ENCODE results near the gene GM2A.

The GM2A gene

DNA sequence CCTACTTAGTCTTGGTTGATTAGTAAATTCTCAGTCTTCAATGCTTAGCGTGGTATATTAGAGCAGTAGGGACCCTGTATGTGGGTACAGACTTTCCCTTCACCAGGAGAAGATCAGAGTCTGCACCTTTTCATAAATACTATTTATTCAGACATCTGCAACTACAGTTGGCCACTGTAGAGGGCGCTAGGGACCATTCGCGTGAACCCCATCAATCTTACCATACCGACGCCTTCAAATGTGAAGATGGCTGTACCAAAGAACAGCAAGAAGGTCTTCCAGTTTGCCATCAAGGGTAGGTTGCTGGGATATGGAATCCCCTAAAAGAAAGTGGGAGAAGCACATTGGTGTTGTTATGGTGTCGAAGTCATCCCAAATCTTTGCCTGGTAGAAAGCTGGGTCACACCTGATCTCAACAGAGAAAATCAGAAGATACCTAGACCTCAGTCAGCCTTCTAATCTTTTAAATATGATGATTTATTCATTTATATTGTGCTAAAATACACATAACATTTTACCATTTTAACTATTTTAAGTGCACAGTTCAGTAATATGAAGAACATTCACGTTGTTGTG lies 31.5 kb downstream of the GM2A start:
- no peaks in the 10 kb centered on the region for H3K36me3 ChIP-seq (ENCODE audit: insufficient read depth, low read length)
- H3K9me3 ChIP-seq (ENCODE audit: insufficient read depth, low read depth, low read length), result no peaks in the 10 kb centered on the region
- no peaks in the 10 kb centered on the region for H3F3A ChIP-seq (ENCODE audit: low read depth)
- H3K4me2 ChIP-seq (ENCODE audit: low read depth, low read length, poor library complexity, severe bottlenecking), result no peak overlapping the region
- no peaks in the 10 kb centered on the region for H3K4me1 ChIP-seq (ENCODE audit: insufficient read depth, low read length, poor library complexity, severe bottlenecking)
- no peaks in the 10 kb centered on the region for H3K79me2 ChIP-seq (ENCODE audit: insufficient read depth, low read length)
- TF ChIP-seq, protein P1, sequence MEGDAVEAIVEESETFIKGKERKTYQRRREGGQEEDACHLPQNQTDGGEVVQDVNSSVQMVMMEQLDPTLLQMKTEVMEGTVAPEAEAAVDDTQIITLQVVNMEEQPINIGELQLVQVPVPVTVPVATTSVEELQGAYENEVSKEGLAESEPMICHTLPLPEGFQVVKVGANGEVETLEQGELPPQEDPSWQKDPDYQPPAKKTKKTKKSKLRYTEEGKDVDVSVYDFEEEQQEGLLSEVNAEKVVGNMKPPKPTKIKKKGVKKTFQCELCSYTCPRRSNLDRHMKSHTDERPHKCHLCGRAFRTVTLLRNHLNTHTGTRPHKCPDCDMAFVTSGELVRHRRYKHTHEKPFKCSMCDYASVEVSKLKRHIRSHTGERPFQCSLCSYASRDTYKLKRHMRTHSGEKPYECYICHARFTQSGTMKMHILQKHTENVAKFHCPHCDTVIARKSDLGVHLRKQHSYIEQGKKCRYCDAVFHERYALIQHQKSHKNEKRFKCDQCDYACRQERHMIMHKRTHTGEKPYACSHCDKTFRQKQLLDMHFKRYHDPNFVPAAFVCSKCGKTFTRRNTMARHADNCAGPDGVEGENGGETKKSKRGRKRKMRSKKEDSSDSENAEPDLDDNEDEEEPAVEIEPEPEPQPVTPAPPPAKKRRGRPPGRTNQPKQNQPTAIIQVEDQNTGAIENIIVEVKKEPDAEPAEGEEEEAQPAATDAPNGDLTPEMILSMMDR (conservative IDR thresholded peaks at IDR 0.05; ENCODE audit: low read length), result peak; percentile 60
- no peak for TF ChIP-seq EZH2phosphoT487 (IDR thresholded peaks at IDR 0.05; ENCODE audit: borderline replicate concordance)
- no peak overlapping the region for H2AFZ ChIP-seq (ENCODE audit: low read length)
- no peak overlapping the region for H3K9ac ChIP-seq (ENCODE audit: low read depth, low read length, poor library complexity, severe bottlenecking)
- no peak overlapping the region for H3K4me3 ChIP-seq (ENCODE audit: low read length, poor library complexity, severe bottlenecking)
- no peaks in the 10 kb centered on the region for H3K9me2 ChIP-seq (replicated peaks; ENCODE audit: low read depth, low read length)
- H4K20me1 ChIP-seq (ENCODE audit: insufficient read depth, low read length, poor library complexity, severe bottlenecking), result no peaks in the 10 kb centered on the region
- H3K27me3 ChIP-seq (ENCODE audit: insufficient read depth, low read length, poor library complexity, severe bottlenecking), result no peaks in the 10 kb centered on the region

DNA sequence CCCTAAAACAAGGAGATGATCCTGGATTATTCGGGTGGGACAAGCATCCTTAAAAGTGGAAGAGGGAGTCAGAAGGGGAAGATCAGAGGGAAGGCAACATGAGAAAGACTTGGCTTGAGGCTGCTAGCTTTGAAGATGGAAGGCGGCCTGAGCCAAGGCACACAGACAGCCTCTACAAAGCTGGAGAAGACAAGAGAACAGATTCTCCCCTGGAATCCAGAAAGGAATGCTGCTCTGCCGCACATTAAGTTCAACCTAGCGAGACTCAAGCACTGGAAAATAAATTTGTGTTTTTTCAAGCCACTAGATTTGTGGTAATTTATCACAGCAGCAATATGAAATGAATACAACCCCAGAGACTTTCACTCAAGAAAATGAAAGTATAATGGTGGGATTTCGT lies 32.7 kb downstream of the GM2A start:
- H3K4me3 ChIP-seq (ENCODE audit: low read length, poor library complexity, severe bottlenecking), result no peak overlapping the region
- no peaks in the 10 kb centered on the region for H3K9me2 ChIP-seq (replicated peaks; ENCODE audit: low read depth, low read length)
- H4K20me1 ChIP-seq (ENCODE audit: insufficient read depth, low read length, poor library complexity, severe bottlenecking), result no peaks in the 10 kb centered on the region
- no peaks in the 10 kb centered on the region for H3K27me3 ChIP-seq (ENCODE audit: insufficient read depth, low read length, poor library complexity, severe bottlenecking)
- H3F3A ChIP-seq (ENCODE audit: low read depth), result no peaks in the 10 kb centered on the region
- 0 out of 2 replicates have a peak overlapping the region, but pooled peaks have one; percentile 28 for H2AFZ ChIP-seq (ENCODE audit: low read length)
- H3K36me3 ChIP-seq (ENCODE audit: insufficient read depth, low read length), result no peaks in the 10 kb centered on the region
- TF ChIP-seq, protein P1 (conservative IDR thresholded peaks at IDR 0.05; ENCODE audit: low read length), result no peak
- TF ChIP-seq EZH2phosphoT487 (IDR thresholded peaks at IDR 0.05; ENCODE audit: borderline replicate concordance), result no peak
- H3K79me2 ChIP-seq (ENCODE audit: insufficient read depth, low read length), result no peaks in the 10 kb centered on the region
- no peaks in the 10 kb centered on the region for H3K4me1 ChIP-seq (ENCODE audit: insufficient read depth, low read length, poor library complexity, severe bottlenecking)
- no peaks in the 10 kb centered on the region for H3K9me3 ChIP-seq (ENCODE audit: insufficient read depth, low read depth, low read length)
- no peak overlapping the region for H3K9ac ChIP-seq (ENCODE audit: low read depth, low read length, poor library complexity, severe bottlenecking)
- H3K4me2 ChIP-seq (ENCODE audit: low read depth, low read length, poor library complexity, severe bottlenecking), result no peak overlapping the region

DNA sequence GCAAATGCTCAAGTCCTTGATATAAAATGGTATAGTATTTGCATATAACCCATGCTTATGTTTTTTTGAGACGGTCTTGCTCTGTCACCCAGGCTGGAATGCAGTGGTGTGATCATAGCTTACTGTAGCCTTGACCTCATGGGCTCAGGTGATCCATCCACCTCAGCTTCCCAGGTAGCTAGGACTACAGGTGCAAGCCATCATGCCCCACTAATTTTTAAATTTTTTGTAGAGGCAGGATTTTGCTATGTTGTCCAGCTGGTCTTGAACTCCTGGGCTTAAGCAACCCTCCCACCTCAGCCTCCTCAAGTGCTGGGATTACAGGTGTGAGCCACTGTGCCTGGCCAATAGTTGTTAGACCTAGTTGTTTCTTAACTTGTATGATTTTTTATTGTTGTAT lies 33.3 kb downstream of the GM2A start:
- H3K4me2 ChIP-seq (ENCODE audit: low read depth, low read length, poor library complexity, severe bottlenecking), result no peak overlapping the region
- H3K9ac ChIP-seq (ENCODE audit: low read depth, low read length, poor library complexity, severe bottlenecking), result no peak overlapping the region
- no peaks in the 10 kb centered on the region for H4K20me1 ChIP-seq (ENCODE audit: insufficient read depth, low read length, poor library complexity, severe bottlenecking)
- no peaks in the 10 kb centered on the region for H3K9me2 ChIP-seq (replicated peaks; ENCODE audit: low read depth, low read length)
- H3K4me1 ChIP-seq (ENCODE audit: insufficient read depth, low read length, poor library complexity, severe bottlenecking), result no peaks in the 10 kb centered on the region
- no peaks in the 10 kb centered on the region for H3K27me3 ChIP-seq (ENCODE audit: insufficient read depth, low read length, poor library complexity, severe bottlenecking)
- H3K4me3 ChIP-seq (ENCODE audit: low read length, poor library complexity, severe bottlenecking), result no peak overlapping the region
- no peaks in the 10 kb centered on the region for H3F3A ChIP-seq (ENCODE audit: low read depth)
- no peaks in the 10 kb centered on the region for H3K79me2 ChIP-seq (ENCODE audit: insufficient read depth, low read length)
- TF ChIP-seq, protein P1 (conservative IDR thresholded peaks at IDR 0.05; ENCODE audit: low read length), result no peak
- no peak for TF ChIP-seq EZH2phosphoT487 (IDR thresholded peaks at IDR 0.05; ENCODE audit: borderline replicate concordance)
- H2AFZ ChIP-seq (ENCODE audit: low read length), result no peak overlapping the region
- H3K36me3 ChIP-seq (ENCODE audit: insufficient read depth, low read length), result no peaks in the 10 kb centered on the region
- no peaks in the 10 kb centered on the region for H3K9me3 ChIP-seq (ENCODE audit: insufficient read depth, low read depth, low read length)
